CD14-positive monocyte (primary cell): ENCODE results near the gene SLC35D2. TPM values are rescaled to one million over a fixed set of nuclear protein-coding genes. Genes with fewer than 3 reads are reported as not detected.
A peak's percentile ranks its signal among the peaks of the same experiment; 100 is the strongest.

Source experiments
- DNase-seq, 3 donors: peaks; one replicate each; pipeline ENCODE4 v3.0.0-alpha.2; 2011 to 2022
- H2AFZ ChIP-seq: 2 replicates; pipeline ENCODE4 v1.6.0; 2012; ENCODE audit warnings: mild to moderate bottlenecking, low read depth, low read length, inconsistent platforms; ENCODE audit not compliant: insufficient read depth, poor library complexity, severe bottlenecking
- H3K27ac ChIP-seq, 2 donors: 1 replicate in 1 of 2; 2 replicates in 1 of 2; pipeline ENCODE4 v1.5.1; 2012 to 2013; ENCODE audit warnings: low read length in 2 of 2, control low read depth in 1 of 2, inconsistent platforms in 1 of 2, low read depth in 1 of 2, mild to moderate bottlenecking in 1 of 2
- H3K27me3 ChIP-seq, 2 donors: one replicate each; pipeline versions ENCODE4 v1.6.0 to v1.6.1; 2011 to 2013; ENCODE audit warnings: low read length in 2 of 2; ENCODE audit not compliant: control insufficient read depth in 2 of 2, insufficient read depth in 2 of 2
- H3K36me3 ChIP-seq, 2 donors: replicated peaks in 1 of 2; 1 replicate in 1 of 2; 2 replicates in 1 of 2; pipeline versions ENCODE4 v1.5.1 to v1.6.1; 2012 to 2013; ENCODE audit warnings: low read length in 2 of 2, control low read depth in 1 of 2, inconsistent platforms in 1 of 2, mild to moderate bottlenecking in 1 of 2; ENCODE audit not compliant: insufficient read depth in 2 of 2, control insufficient read depth in 1 of 2
- H3K4me1 ChIP-seq, 2 donors: 1 replicate in 1 of 2; 2 replicates in 1 of 2; pipeline versions ENCODE4 v1.5.1 to v1.6.1; 2012 to 2013; ENCODE audit warnings: low read length in 2 of 2, control low read depth in 1 of 2, inconsistent platforms in 1 of 2, mild to moderate bottlenecking in 1 of 2, moderate library complexity in 1 of 2; ENCODE audit not compliant: insufficient read depth in 2 of 2, control insufficient read depth in 1 of 2
- H3K4me2 ChIP-seq: replicated peaks from 2 replicates; pipeline ENCODE3; 2012; ENCODE audit warnings: low read length, moderate library complexity, mild to moderate bottlenecking; ENCODE audit not compliant: poor library complexity, severe bottlenecking; ENCODE audit errors: extremely low read depth
- H3K4me3 ChIP-seq, 3 experiments: fragments of 200-600 bp in 1 of 3; sonication (generic) in 1 of 3; replicated peaks in 1 of 3; 1 replicate in 2 of 3; 2 replicates in 1 of 3; pipeline ENCODE4 v1.5.1; 2011 to 2013; ENCODE audit warnings: low read length in 3 of 3, mild to moderate bottlenecking in 3 of 3, control low read depth in 2 of 3, low read depth in 2 of 3, inconsistent platforms in 1 of 3, moderate library complexity in 1 of 3
- H3K79me2 ChIP-seq: 2 replicates; pipeline ENCODE4 v1.6.0; 2012; ENCODE audit warnings: mild to moderate bottlenecking, control low read depth, inconsistent platforms, low read length, moderate library complexity; ENCODE audit not compliant: insufficient read depth
- H3K9ac ChIP-seq: 2 replicates; pipeline ENCODE4 v1.6.0; 2017; ENCODE audit warnings: low read length, mild to moderate bottlenecking; ENCODE audit not compliant: insufficient read depth, poor library complexity, severe bottlenecking
- H3K9me3 ChIP-seq, 2 donors: replicated peaks in 1 of 2; 1 replicate in 1 of 2; 2 replicates in 1 of 2; pipeline versions ENCODE4 v1.5.1 to v1.6.1; 2012 to 2013; ENCODE audit warnings: low read length in 2 of 2, control low read depth in 1 of 2; ENCODE audit not compliant: control insufficient read depth in 1 of 2, insufficient read depth in 1 of 2
- H4K20me1 ChIP-seq: 2 replicates; pipeline ENCODE4 v1.6.0; 2012; ENCODE audit warnings: mild to moderate bottlenecking, low read length, control low read depth, moderate library complexity; ENCODE audit not compliant: insufficient read depth
- H3K27ac Mint-ChIP-seq, 7 donors: one replicate each; pipeline ENCODE4 v1.8.0; 2020; ENCODE audit warnings: mild to moderate bottlenecking in 7 of 7, mixed read lengths in 7 of 7, moderate library complexity in 6 of 7, inconsistent platforms in 2 of 7
- H3K27me3 Mint-ChIP-seq, 3 donors: one replicate each; pipeline ENCODE4 v1.8.0; 2021 to 2022; ENCODE audit warnings: low read depth in 3 of 3, mild to moderate bottlenecking in 3 of 3, mixed read lengths in 3 of 3, moderate library complexity in 3 of 3, inconsistent platforms in 1 of 3
- H3K36me3 Mint-ChIP-seq, 2 donors: one replicate each; pipeline ENCODE4 v1.8.0; 2020; ENCODE audit warnings: mixed read lengths in 2 of 2, inconsistent platforms in 1 of 2, mild to moderate bottlenecking in 1 of 2
- H3K4me1 Mint-ChIP-seq: one replicate; pipeline ENCODE4 v1.8.0; 2020; ENCODE audit warnings: mild to moderate bottlenecking, mixed read lengths
- H3K4me3 Mint-ChIP-seq, 2 donors: one replicate each; pipeline ENCODE4 v1.8.0; 2020; ENCODE audit warnings: mild to moderate bottlenecking in 2 of 2, mixed read lengths in 2 of 2, moderate library complexity in 1 of 2
- H3K9me3 Mint-ChIP-seq, 7 donors: one replicate each; pipeline ENCODE4 v1.8.0; 2020 to 2022; ENCODE audit warnings: mixed read lengths in 7 of 7, mild to moderate bottlenecking in 6 of 7, moderate library complexity in 6 of 7, inconsistent platforms in 2 of 7
- WGBS: methylation state at CpG from one replicate; pipeline ENCODE4 v1.1.5; 2013; ENCODE audit warnings: missing lambda C conversion rate; ENCODE audit not compliant: insufficient coverage; 5-methylcytosine and 5-hydroxymethylcytosine counted together
- intact Hi-C, 2 donors: fragments of 100-400 bp; cut with micrococcal nuclease; formaldehyde crosslinking; loops; one replicate each; pipeline versions ENCODE4 v1.15.0 to v1.15.1; 2023
- polyA plus RNA-seq, 3 donors: library from polyadenylated mRNA; depleted of rRNA in 1 of 3; unstranded in 2 of 3; stranded (reverse) in 1 of 3; fragments of 300-500 nt in 2 of 3; fragments of >200 nt in 1 of 3; fragmentation: Illumina TruSeq in 2 of 3; gene quantifications; 1 replicate in 2 of 3; 2 replicates in 1 of 3; pipeline ENCODE4 v1.2.3, GENCODE V29; 2012 to 2021
- TF ChIP-seq, protein P1 (sequence below): fragments of 200-600 bp; IDR thresholded peaks from one replicate; pipeline ENCODE4 v1.8.0; 2022; ENCODE audit warnings: antibody characterized with exemption, mild to moderate bottlenecking

SLC35D2 gene
- polyA plus RNA-seq, 3 donors: 14.8 to 27.4 (median 20.0) TPM

DNA sequence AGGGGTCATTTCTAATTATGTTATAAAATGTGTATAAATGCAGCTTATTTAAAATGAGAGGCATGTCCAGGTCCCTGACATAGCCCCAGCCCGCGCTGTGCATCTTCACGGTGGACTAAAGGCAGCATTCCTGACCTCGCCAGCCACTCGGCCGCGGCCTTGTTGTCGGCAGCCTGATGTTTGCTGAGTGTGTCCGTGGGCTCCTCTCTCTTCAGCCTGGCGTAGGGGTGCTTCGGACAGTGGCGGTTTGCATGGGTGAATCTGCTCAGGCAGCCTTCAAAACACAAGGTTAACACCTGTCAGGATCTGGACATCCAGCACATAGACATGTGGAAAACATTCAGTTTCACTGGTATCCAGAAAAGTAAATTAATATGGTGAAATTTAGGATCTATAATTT, 8.8 kb upstream of the SLC35D2 start:
- 96% methylated on average over 9 of the region's 12 CpGs for WGBS
- no peak overlapping the region for H3K27ac ChIP-seq
- Mint-ChIP-seq H3K27ac (peak overlapping the region in 3 of 7 donors; percentile 25 to 85 (median 82)), H3K4me3 (no peak overlapping the region), H3K9me3 (no peaks in the 10 kb centered on the region), H3K27me3 (no peaks in the 10 kb centered on the region), H3K36me3 (peaks cover 11 to 52% of the 10 kb centered on the region in 2 donors), H3K4me1 (no peaks in the 10 kb centered on the region)
- H3K4me3 ChIP-seq: no peak overlapping the region
- no peak for DNase-seq
- no peak overlapping the region for H3K9ac ChIP-seq
- no peaks in the 10 kb centered on the region for H3K27me3 ChIP-seq
- H3K9me3 ChIP-seq: no peaks in the 10 kb centered on the region
- peaks cover 11 to 44% of the 10 kb centered on the region in 2 donors for H3K36me3 ChIP-seq
- H4K20me1 ChIP-seq: no peaks in the 10 kb centered on the region
- TF ChIP-seq, protein P1, sequence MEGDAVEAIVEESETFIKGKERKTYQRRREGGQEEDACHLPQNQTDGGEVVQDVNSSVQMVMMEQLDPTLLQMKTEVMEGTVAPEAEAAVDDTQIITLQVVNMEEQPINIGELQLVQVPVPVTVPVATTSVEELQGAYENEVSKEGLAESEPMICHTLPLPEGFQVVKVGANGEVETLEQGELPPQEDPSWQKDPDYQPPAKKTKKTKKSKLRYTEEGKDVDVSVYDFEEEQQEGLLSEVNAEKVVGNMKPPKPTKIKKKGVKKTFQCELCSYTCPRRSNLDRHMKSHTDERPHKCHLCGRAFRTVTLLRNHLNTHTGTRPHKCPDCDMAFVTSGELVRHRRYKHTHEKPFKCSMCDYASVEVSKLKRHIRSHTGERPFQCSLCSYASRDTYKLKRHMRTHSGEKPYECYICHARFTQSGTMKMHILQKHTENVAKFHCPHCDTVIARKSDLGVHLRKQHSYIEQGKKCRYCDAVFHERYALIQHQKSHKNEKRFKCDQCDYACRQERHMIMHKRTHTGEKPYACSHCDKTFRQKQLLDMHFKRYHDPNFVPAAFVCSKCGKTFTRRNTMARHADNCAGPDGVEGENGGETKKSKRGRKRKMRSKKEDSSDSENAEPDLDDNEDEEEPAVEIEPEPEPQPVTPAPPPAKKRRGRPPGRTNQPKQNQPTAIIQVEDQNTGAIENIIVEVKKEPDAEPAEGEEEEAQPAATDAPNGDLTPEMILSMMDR: no peak
- H3K4me2 ChIP-seq: no peak overlapping the region
- H2AFZ ChIP-seq: no peak overlapping the region
- intact Hi-C loops: no loop called here
- no peaks in the 10 kb centered on the region for H3K4me1 ChIP-seq
- peaks cover 11% of the 10 kb centered on the region for H3K79me2 ChIP-seq

DNA sequence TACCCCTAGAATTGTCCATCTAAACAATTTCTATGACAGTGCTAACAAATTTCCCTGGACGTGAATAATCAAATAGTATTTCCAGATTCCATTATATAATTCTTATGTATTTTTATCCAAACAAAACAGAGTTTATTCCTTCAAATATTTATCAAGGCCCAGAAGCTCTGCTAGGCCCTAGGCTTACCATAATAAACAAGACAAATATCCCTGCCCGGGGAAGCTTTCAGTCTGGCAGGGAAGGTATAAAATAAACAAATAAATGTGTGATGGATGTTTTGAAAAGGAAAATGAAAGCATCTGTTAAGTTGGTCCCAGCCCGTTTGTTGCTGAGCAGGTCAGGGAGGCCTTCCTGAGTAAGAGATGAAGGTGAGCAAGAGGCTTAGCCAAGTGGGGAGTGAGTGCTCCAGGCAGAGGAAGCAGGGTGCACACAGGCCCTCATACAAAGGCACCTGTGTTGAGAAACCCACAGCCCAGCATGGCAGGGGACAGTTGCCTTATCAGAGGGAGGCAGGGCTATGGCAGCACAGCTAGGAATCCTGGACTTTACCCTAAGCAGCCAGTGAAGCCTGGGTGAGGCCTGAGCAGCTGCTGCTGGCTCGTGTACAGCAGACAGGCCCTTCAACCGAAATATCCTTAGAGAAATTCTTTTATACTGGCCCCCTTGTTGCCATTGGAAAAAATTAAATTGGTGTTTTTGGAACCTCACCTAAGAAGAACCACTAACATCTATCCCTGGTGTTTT, 7.7 kb upstream of the SLC35D2 start:
- H3K4me3 ChIP-seq: no peak overlapping the region
- no peak overlapping the region for H3K9ac ChIP-seq
- no peak for DNase-seq
- H3K4me2 ChIP-seq: no peak overlapping the region
- peaks cover 11 to 52% of the 10 kb centered on the region in 2 donors for H3K36me3 ChIP-seq
- no peaks in the 10 kb centered on the region for H3K27me3 Mint-ChIP-seq
- H3K9me3 Mint-ChIP-seq: no peaks in the 10 kb centered on the region
- peak overlapping the region in 4 of 7 donors; percentile 31 to 85 (median 70) for H3K27ac Mint-ChIP-seq
- intact Hi-C loops: no loop called here
- no peaks in the 10 kb centered on the region for H4K20me1 ChIP-seq
- H2AFZ ChIP-seq: no peak overlapping the region
- H3K4me3 Mint-ChIP-seq: no peak overlapping the region
- H3K9me3 ChIP-seq: no peaks in the 10 kb centered on the region
- TF ChIP-seq, protein P1: no peak
- H3K27ac ChIP-seq: peak overlapping the region in 1 of 2 donors; percentile 36
- H3K27me3 ChIP-seq: no peaks in the 10 kb centered on the region
- WGBS: 78% methylated on average over 1 of the region's 5 CpGs
- no peaks in the 10 kb centered on the region for H3K4me1 ChIP-seq
- peaks cover 6% of the 10 kb centered on the region for H3K79me2 ChIP-seq
- no peaks in the 10 kb centered on the region for H3K4me1 Mint-ChIP-seq
- H3K36me3 Mint-ChIP-seq: peaks cover 12 to 52% of the 10 kb centered on the region in 2 donors
